ENCODE results near the gene URI1. TPM values are rescaled to one million over a fixed set of nuclear protein-coding genes. Genes with fewer than 3 reads are reported as not detected.

URI1 gene
- total and polyA plus RNA-seq, 2 of the 8 experiments (the other 6 are each of a cell fraction or from before 2014, with no cell fraction given) = 27.7 to 64.3 TPM

DNA sequence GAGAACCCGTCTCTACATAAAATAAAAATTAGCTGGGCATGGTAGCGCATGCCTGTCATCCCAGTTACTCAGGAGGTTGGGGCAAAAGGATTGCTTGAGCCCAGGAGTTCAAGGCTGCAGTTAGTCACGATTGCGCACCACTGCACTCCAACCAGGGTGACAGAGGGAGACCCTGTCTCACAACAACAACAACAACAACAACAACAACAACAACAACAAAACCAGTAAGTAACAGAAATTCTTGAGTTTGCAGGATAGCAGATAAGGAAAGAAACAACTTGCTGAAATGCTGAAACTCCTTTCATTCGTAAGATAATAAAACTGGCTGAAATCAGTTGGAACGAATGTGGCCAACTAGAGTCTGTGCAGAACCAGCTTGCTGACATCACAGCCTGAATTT lies 23.1 kb upstream of the URI1 start:
- 91% methylated on average over 6 of the region's 6 CpGs; no CpG with 5 or more reads in 1 of the 2 experiments for WGBS, 2 experiments (ENCODE audit: extremely low coverage in 1 of 2, insufficient coverage in 1 of 2, insufficient read length in 1 of 2, insufficient replicate concordance in 2 of 2, low coverage in 1 of 2, low lambda C conversion rate in 2 of 2, missing lambda C conversion rate in 1 of 2)
- no peaks in the 10 kb centered on the region for H3K27me3 ChIP-seq (replicated peaks in 1 of 4; ENCODE audit: control insufficient read depth in 3 of 4, extremely low read depth in 1 of 4, insufficient read depth in 3 of 4, low read length in 3 of 4)
- H3K9ac ChIP-seq (replicated peaks in 1 of 4; ENCODE audit: extremely low read depth in 1 of 4, low read depth in 3 of 4, low read length in 3 of 4) = no peak overlapping the region
- CTCF ChIA-PET (ENCODE audit: partially characterized antibody) = no interaction called here
- H3K4ac ChIP-seq (replicated peaks; ENCODE audit: insufficient read length, low read depth, low read length) = no peak overlapping the region
- no peak overlapping the region for H4K8ac ChIP-seq (ENCODE audit: extremely low read depth, insufficient read depth, low read length)
- H2BK5ac ChIP-seq (ENCODE audit: low read depth, low read length) = no peak overlapping the region
- H3K36me3 ChIP-seq (ENCODE audit: control insufficient read depth in 2 of 4, insufficient read depth in 4 of 4, low read length in 3 of 4) = no peaks in the 10 kb centered on the region
- H2AFZ ChIP-seq (ENCODE audit: low read length) = no peak overlapping the region
- H3K79me2 ChIP-seq (ENCODE audit: control insufficient read depth in 1 of 2, insufficient read depth in 2 of 2, low read length in 2 of 2) = no peaks in the 10 kb centered on the region
- H4K91ac ChIP-seq (replicated peaks; ENCODE audit: insufficient read length, low read length) = no peak overlapping the region
- H2BK20ac ChIP-seq (ENCODE audit: low read length) = no peak overlapping the region
- no peak overlapping the region for H4K5ac ChIP-seq (ENCODE audit: insufficient read length, low read depth, low read length)
- no peak overlapping the region for H2BK120ac ChIP-seq (replicated peaks; ENCODE audit: low read depth, low read length)
- H2BK15ac ChIP-seq (ENCODE audit: low read length) = no peak overlapping the region
- no peak overlapping the region for H2AK5ac ChIP-seq (ENCODE audit: low read depth, low read length)
- no peak for TF ChIP-seq USF2 (IDR thresholded peaks at IDR 0.05; ENCODE audit: low read length)
- TF ChIP-seq EZH2 (IDR thresholded peaks at IDR 0.05; ENCODE audit: low read depth, low read length, severe bottlenecking) = no peak
- no peak for TF ChIP-seq CEBPB (IDR thresholded peaks at IDR 0.05; ENCODE audit: low read depth, low read length)
- no peak for TF ChIP-seq HDAC2 (IDR thresholded peaks at IDR 0.05; ENCODE audit: borderline replicate concordance in 1 of 2, low read depth in 2 of 2, low read length in 2 of 2)
- TF ChIP-seq RFX5 (IDR thresholded peaks at IDR 0.05; ENCODE audit: borderline replicate concordance, low read depth, low read length) = no peak
- no peak for TF ChIP-seq SP4 (IDR thresholded peaks at IDR 0.05; ENCODE audit: low read length)
- no peak for TF ChIP-seq TBP (IDR thresholded peaks at IDR 0.05; ENCODE audit: low read depth, low read length)
- TF ChIP-seq CHD2 (IDR thresholded peaks at IDR 0.05; ENCODE audit: low read length) = no peak
- H2BK12ac ChIP-seq (ENCODE audit: low read depth, low read length) = no peak overlapping the region
- H3K4me1 ChIP-seq (replicated peaks in 1 of 4; ENCODE audit: control insufficient read depth in 3 of 4, insufficient read depth in 4 of 4, low read length in 3 of 4) = no peaks in the 10 kb centered on the region
- no peak overlapping the region for H3K23ac ChIP-seq (ENCODE audit: insufficient read length)
- no peak for FAIRE-seq
- no peak for DNase-seq (ENCODE audit: low read depth in 1 of 2, low spot score in 2 of 2)
- H3K9me3 ChIP-seq (ENCODE audit: insufficient read depth in 2 of 2, low read depth in 1 of 2, low read length in 1 of 2) = no peaks in the 10 kb centered on the region
- H3K79me1 ChIP-seq (ENCODE audit: low read depth, low read length) = no peaks in the 10 kb centered on the region
- no peaks in the 10 kb centered on the region for H3K23me2 ChIP-seq (ENCODE audit: low read depth, low read length)
- H3K4me3 ChIP-seq (ENCODE audit: extremely low read depth in 1 of 4, insufficient read depth in 2 of 4, low read depth in 3 of 4, low read length in 4 of 4) = no peak overlapping the region
- no peak overlapping the region for H3K18ac ChIP-seq (ENCODE audit: extremely low read depth, low read length)
- H3K27ac ChIP-seq (ENCODE audit: low read depth, low read length) = no peak overlapping the region
- no peaks in the 10 kb centered on the region for H4K20me1 ChIP-seq (replicated peaks in 1 of 2; ENCODE audit: control insufficient read depth in 1 of 2, insufficient read depth in 2 of 2, low read length in 2 of 2)
- H3K4me2 ChIP-seq (ENCODE audit: insufficient read depth in 1 of 2, low read depth in 2 of 2, low read length in 2 of 2) = no peak overlapping the region
- H3K56ac ChIP-seq (replicated peaks; ENCODE audit: insufficient read length, low read depth, low read length) = no peak overlapping the region
- H3K14ac ChIP-seq (ENCODE audit: insufficient read length) = no peak overlapping the region
- POLR2A ChIA-PET (ENCODE audit: partially characterized antibody) = no interaction called here

All from H1 (cell line).